GM12801 (cell line): ENCODE data around the gene HEXB.

Experiments
- TF ChIP-seq, protein P1 (sequence below): IDR thresholded peaks from one replicate; pipeline ENCODE4 v1.5.1; 2011; ENCODE audit warnings: control low read depth; ENCODE audit not compliant: insufficient read length; ENCODE audit errors: extremely low read depth

Gene HEXB

DNA sequence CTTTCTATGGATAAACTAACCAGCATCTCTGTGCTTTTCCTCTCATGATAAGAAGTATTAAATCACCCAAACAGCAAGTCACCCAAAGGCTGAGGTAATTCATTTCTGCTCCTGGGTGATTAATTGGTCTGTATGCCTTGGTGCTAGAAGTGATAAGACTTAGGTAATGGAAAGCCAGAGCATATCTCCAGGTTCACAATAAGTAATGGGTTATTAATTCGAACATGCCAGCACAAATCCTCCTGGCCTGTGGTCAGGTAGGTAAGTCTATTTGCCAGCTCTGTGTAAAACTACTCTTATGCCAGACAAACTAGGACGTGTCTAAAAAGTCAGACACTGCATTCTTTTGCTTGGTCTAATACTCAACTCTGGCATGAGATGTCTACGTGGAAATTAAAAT lies 33.3 kb upstream of the HEXB start:
- TF ChIP-seq, protein P1, sequence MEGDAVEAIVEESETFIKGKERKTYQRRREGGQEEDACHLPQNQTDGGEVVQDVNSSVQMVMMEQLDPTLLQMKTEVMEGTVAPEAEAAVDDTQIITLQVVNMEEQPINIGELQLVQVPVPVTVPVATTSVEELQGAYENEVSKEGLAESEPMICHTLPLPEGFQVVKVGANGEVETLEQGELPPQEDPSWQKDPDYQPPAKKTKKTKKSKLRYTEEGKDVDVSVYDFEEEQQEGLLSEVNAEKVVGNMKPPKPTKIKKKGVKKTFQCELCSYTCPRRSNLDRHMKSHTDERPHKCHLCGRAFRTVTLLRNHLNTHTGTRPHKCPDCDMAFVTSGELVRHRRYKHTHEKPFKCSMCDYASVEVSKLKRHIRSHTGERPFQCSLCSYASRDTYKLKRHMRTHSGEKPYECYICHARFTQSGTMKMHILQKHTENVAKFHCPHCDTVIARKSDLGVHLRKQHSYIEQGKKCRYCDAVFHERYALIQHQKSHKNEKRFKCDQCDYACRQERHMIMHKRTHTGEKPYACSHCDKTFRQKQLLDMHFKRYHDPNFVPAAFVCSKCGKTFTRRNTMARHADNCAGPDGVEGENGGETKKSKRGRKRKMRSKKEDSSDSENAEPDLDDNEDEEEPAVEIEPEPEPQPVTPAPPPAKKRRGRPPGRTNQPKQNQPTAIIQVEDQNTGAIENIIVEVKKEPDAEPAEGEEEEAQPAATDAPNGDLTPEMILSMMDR, result no peak

- TF ChIP-seq, protein P1, result no peak
Observed at GRCh38 chr5:74652576-74652975, 32.5 kb upstream of the HEXB start.

DNA sequence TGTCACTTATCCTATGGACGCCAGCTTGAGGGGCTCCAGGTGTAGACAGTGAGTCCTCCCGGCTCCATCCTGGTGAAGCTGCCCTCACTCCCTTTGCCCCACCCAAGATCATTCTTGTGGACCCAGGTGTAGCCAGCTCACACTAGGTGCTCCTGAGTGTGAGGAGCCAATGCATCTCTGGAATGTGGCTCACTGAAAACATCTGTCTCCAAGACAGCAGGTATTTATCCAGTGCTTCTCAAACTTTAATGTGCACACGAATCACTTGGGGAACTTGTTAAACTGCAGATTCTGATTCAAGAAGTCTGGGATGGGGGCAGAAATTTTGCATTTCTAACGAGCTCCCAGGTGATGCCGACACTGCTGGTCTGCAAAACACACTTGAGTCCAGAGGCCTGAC lies 31.0 kb upstream of the HEXB start:
- TF ChIP-seq, protein P1, result no peak

DNA sequence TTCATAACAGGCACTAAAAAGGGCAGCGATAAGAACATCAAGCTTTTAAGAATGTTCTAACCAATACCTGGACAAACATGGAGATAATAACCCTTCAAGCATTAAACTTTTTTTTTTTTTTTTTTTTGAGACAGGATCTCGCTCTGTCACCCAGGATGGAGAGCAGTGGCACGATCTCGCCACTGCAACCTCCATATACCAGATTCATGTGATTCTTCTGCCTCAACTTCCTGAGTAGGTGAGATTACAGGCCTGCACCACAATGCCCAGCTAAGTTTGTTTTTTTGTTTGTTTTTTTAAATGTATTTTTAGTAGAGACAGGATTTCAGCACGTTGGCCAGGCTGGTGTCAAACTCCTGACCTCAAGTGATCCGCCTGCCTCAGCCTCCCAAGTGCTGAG lies 29.8 kb upstream of the HEXB start:
- TF ChIP-seq, protein P1, result no peak

DNA sequence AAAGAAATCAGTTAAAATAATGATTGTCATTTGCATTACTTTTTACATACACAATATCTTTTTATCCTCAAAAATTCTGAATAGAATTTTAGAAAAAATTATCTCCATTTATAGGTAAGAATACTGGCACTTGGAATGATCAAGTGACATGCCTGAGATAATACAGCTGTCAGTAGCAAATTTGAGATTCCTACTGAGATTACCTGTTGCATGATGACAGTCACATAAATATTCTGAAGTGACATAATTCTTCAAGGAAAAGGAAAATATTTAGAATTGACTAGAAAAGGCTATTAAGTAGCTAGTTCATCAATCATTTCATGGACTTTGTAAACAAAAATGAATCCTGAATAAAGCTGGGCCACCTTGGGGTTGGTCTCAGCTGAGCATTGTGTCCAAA lies 29.3 kb upstream of the HEXB start:
- TF ChIP-seq, protein P1, result no peak

DNA sequence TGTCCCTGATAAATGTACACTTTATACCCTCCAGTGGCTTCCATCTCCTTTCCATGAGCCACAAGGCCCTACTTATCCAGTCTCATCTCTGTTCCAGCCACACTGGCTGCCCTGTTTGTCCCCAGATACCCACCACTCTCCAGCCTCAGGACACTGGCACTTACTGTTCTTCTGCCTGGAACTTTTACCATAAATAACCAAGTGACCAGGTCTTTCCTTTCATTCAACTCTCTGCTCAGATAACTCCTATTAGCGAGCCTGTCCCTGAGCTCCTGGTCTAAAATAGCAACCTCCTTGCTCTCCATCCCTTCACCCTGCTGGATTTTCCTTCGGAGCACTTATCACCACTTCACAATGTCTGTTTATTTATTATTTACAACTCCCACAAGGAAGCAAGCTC lies 27.9 kb upstream of the HEXB start:
- TF ChIP-seq, protein P1, result no peak

DNA sequence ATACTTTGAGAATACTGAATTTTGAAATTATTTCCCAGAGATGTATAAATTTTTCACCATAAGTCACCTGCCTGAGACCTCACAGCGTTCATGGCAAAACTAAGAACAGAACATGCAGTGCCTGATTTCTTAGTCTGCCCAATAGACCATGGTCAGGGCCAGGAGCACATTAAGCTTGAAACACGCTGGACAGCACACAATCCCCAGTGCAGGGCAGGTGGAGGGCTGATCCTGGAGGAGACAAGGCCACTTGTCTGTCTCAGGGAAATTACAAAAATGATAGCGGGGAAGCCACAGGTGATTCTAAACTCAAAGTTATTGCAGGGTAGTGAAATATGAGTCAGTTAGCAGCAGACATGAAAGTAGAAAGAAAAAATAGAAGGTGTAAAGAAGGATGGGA lies 25.9 kb upstream of the HEXB start:
- TF ChIP-seq, protein P1, result no peak

GRCh38 chr5:74660140-74660539 lies 24.9 kb upstream of the HEXB start:
- TF ChIP-seq, protein P1, result no peak
